ENCODE data around the gene ABHD18. TPM values are rescaled to one million over a fixed set of nuclear protein-coding genes. Genes with fewer than 3 reads are reported as not detected.
"Not testable (repeated sequence)": the region's sequence is repeated elsewhere in the genome, so short reads cannot be mapped to it uniquely, and the experiment has no call there.

Gene ABHD18
- 7.1 TPM for total RNA-seq

DNA sequence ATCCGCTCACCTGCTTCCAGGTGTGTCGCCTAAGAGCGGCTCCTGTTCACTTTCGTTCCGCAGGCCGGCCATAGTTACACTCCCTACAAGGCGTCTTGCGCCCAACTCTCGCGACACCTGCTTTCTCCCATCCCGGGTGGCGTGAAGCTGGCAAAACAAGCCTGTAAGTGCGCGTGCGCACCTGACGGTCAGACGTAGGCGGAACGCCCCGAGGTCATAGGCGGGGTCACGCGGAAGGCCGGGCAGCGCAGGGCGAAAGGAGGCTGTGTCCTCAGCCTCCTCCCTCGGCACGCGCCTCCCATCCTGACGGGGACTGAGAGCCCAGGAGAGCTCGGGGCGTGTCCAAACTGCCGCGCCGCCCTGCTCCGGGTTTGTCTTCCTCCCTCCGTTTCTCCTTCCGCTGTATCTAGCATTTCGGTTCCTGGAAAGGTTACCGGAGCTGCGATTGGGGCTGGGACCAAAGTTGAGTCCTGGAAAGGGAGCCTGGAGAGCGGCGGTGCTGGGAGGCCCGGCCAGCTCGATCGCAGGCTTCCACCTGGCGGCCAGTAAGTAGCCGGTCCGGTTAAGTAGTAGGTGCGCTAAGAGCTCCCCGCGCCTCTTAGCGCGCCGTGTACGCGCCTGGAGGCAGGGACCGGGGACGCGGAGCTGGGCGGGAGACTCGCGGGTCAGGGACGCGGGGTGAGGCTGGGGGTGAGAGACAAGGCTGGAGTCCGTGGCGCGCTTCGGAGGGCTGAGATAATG, at the start of gene ABHD18, which contains the start of gene MFSD8:
TSS of gene ABHD18 (plus strand) at position 345 of the 741 bp plus-strand sequence. CDS start 17,550 bp downstream, outside the sequence.
TSS of gene MFSD8 (minus strand) at position 112 of the 741 bp plus-strand sequence. CDS start at position 72, 40 bp downstream.
- ATAC-seq: peak; percentile 100

DNA sequence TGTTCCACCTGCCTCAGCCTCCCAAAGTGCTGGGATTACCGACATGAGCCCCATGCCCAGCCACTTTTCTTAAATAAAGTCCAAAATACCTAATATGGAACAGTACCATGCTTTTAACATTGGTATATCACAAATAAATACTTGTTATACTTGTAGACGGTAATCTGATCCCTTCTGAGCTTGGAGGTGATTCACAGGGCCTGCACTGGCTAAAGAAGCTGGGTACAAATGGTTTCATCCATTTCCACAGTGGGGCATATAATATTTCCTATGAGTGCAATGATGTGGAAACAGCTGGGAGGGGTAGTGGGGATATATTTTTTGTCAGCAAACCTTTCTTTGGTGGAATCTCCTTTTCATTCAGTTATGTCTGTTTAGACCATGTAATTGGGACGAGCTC, 48.7 kb upstream of the ABHD18 start:
- no peak for ATAC-seq

DNA sequence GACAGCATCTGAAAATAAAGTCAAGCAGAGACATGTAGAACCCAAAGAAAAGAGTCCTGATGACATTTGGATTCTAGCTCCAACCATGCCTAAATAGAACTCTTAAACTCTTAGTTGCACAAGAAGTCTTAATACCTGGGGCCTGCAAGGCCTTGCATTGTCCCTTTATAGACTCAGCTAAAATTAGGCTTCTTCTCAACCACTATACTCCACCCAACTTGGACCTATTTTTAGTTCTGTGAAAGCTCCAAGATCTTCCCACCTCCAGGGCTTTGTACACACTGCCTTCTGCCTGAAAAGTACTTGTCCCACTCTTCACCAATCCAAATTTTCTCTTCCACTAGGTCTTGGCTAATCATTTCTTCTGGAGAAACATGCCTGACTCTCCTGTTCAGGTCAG, 48.1 kb upstream of the ABHD18 start:
- ATAC-seq: no peak

DNA sequence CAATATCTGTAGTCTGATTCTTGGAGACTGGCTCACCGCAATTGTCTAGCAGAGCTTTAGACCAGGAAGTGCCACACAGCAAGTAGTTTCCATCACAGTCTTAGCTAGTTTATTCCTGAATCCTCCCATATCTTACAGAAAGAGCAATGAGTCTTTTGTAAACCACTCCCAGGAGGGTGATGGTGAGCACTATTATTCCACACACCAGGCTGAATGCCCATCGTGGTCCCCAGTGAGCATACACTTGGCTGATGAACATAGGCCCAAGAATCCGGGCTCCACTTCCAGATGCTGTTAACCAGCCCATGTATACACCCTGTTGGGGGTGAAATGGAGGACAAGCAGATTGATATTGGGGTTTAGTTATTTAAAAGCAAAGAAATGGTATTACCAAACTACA, 44.7 kb upstream of the ABHD18 start:
- no peak for ATAC-seq

DNA sequence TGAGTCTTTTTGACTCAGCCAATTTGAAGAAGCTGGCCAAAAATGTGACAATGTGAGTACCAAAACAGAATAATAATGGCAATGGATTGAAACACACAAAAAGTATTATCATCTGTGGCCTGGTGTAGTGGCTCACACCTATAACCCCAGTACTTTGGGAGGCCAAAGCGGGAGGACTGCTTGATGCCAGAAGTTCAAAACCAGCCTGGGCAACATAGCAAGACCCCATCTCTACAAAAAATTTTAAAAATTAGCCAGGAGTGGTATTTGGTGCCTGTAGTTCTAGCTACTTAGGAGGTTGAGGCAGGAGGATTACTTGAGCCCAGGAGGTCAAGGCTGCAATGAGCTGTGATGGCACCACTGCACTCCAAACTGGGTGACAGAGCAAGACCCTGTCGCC, 43.0 kb upstream of the ABHD18 start:
- ATAC-seq: no peak

DNA sequence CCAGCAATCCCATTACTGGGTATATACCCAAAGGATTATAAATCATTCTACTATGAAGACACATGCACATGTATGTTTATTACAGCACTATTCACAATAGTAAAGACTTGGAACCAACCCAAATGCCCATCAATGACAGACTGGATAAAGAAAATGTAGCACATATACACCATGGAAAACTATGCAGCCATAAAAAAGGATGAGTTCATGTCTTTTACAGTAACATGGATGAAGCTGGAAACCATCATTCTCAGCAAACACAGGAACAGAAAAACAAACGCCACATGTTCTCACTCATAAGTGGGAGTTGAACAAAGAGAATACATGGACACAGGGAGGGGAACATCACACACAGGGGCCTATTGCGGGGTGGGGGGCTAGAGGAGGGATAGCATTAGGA, 39.5 kb upstream of the ABHD18 start:
- not testable (repeated sequence) for ATAC-seq

DNA sequence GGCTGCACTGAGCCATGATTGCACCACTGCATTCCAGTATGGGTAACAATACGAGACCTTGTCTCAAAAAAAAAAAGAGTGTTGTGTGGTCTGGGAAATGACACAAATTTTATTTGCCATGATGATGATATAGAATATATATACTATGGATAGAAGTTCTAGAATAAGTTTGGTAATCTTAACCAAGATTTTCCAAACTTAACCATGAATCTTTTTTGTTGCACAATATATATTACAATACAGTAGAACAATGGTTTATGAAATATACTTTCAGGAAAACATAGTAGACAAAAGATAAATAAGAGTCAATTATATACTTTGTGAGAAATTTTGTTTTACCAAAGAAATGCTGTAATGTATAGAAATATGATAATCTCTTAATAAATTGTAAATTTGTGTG, 35.0 kb upstream of the ABHD18 start:
- no peak for ATAC-seq

DNA sequence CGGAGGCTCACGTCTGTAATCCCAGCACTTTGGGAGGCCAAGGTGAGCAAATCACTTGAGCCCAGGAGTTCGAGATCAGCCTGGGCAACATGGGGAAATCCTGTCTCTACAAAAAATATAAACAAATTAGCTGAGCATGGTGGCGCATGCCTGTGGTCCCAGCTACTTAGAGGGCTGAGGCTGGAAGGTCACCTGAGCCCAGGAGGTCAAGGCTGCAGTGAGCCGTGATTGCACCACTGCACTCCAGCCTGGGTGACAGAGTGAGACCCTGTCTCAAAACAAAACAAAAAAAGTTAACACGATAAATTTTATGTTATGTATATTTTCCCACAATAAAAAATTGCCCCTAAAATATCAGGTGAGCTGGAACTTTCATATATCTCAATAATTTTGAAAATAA, 33.4 kb upstream of the ABHD18 start:
- ATAC-seq: not testable (repeated sequence)

DNA sequence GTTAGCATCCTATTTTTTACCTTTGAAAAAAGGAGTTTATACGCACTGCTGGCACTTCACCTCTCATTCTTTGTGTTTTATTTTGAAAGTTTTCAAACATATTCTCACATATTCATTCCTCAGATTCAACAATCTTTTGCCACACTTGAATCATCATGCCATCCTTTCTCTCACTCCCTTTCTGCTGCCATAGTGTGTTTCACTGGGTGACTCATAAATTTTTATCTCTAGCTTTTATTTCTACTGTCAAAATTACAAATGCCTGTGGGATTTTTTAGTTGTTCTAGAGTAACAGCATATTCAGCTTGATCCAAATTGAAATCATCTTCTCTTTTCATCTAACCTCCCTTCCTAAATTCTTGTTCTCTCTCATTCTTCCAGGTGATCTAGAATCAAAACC, 28.2 kb upstream of the ABHD18 start:
- ATAC-seq: no peak

DNA sequence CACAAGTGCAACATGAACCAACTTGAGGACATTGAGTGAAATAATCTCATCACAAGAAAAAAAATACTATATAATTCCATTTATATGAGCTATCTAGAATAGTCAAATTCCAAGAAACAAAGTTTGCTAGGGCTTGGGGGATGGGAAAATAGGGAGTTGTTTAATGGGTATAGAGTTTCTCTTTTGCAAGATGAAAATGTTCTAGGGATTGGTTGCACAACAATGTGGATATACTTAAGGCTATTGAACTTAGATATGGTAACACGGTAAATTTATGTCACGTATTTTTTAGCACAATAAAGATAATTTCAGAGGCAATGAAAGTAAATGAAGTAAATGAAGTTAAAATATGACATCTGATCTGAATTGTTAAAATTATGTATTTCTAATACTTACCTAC, 8.1 kb upstream of the ABHD18 start:
- no peak for ATAC-seq

DNA sequence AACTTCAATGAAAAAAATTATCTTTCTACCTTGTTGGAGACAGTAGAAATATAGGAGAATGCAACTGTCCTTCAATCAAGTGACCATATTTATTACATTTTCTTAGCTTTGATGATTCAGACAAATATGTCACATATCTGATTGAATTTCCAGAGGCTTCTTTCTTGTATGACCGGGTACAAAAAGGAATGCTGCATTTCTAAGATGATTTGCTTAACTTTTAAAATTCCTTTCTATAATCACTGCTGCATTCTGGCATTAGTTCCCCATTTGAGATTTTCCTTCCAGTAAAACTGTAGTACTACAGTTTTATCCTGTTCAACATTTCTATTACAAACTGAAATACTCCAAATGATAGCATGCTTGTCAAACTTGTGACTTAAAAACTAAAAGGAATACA, 5.4 kb upstream of the ABHD18 start:
- ATAC-seq: no peak

DNA sequence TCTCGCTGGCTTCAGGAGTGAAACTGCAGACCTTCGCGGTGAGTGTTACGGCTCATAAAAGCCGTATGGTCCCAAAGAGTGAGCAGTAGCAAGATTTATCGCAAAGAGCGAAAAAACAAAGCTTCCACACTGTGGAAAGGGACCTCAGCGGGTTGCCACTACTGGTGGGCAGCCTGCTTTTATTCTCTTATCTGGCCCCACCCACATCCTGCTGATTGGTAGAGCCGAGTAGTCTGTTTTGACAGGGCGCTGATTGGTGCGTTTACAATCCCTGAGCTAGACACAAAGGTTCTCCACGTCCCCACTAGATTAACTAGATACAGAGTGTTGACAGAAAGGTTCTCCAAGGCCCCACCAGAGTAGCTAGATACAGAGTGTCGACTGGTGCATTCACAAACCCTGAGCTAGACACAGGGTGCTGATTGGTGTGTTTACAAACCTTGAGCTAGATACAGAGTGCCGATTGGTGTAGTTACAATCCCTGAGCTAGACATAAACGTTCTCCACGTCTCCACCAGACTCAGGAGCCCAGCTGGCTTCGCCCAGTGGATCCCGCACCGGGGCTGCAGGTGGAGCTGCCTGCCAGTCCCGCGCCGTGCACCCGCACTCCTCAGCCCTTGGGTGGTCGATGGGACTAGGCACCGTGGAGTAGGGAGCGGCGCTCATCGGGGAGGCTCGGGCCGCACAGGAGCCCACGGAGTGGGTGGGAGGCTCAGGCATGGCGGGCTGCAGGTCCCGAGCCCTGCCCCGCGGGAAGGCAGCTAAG, 1.4 kb upstream of the ABHD18 start:
- not testable (repeated sequence) for ATAC-seq

DNA sequence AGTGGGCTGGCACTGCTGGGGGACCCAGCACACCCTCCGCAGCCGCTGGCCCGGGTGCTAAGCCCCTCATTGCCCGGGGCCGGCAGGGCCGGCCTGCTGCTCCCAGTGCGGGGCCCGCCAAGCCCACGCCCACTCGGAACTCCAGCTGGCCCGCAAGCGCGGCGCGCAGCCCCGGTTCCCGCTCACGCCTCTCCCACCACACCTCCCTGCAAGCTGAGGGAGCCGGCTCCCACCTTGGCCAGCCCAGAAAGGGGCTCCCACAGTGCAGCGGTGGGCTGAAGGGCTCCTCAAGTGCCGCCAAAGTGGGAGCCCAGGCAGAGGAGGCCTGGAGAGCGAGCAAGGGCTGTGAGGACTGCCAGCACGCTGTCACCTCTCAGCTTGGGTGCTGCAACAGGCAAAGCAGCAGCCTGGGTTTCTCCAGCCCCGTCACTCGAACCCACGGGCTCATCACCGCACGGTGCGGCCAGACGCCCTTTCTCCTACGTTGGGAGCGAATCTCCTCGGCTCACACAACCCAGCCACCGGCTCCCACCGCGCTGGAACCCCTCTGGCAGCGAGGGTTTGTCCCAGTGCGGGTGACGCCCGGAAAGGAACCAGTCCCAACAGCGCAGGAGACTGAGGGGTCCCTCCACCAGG, 662 bp upstream of the ABHD18 start:
- not testable (repeated sequence) for ATAC-seq

DNA sequence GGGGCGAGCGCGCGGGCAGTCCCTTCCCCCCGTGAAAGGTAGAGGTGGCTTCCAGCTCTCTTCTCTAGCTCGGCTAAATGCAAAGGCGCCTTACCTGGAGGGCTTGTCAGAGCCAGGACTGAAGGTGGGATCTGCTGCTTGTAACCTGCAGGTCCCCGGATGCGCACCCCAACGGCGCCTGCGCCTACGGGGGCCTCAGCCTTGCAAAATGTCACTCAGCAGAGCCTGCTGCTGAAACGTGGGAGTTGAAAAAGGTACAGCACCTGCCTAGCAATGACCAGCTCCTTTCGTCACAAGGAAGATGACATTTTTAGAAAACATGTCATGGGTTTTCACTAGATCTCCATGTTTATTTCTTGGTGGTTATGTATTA, 583 bp downstream of the ABHD18 start:
- peak; percentile 27 for ATAC-seq

DNA sequence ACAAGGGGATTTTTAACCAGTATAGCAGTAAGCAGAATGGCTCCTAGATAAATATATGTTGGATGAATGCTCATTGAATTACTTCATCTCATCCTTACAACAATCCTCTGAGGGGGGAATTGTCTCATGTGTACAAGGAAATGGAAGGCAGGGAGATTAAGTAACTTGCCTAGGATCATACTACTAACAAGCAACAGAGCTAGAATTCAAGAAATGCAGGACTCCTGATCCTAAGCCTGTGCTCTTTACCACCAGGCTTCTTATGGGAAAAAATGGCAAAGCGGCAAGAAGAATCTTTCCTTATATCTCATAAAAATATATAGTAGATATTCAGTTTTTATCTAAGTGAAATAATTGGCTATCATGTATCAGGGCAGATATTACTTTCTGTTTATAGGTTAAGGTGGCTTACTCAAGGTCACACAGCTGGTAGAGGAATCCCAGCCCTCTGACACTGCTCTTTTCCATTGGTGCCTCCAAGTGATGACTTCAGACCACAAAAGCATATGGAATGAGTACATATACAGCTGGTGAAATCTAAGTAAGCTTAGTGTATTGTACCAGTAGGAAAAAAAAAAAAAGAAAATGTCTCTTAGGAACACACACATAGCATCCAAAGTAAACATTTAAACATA, 2.1 kb downstream of the ABHD18 start:
- no peak for ATAC-seq

DNA sequence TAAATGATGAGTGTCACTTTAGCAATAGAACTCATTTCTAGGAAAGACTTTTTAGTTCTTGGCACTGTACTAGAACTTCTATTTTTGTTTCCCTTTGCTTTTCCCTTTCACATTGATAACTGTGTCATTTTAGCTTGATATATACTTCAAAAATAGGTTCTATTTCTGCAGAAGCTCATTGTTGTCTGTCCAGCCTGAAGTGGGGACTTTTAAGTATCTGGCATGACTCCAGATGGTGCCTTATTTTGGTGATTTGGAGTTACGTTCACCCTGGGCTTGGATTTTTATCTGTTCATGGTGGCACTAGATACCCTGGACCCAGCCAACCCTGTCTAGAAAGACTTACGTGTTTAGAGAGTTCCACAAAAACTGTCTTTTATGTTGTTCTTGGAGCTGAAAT, 3.4 kb downstream of the ABHD18 start:
- ATAC-seq: no peak

DNA sequence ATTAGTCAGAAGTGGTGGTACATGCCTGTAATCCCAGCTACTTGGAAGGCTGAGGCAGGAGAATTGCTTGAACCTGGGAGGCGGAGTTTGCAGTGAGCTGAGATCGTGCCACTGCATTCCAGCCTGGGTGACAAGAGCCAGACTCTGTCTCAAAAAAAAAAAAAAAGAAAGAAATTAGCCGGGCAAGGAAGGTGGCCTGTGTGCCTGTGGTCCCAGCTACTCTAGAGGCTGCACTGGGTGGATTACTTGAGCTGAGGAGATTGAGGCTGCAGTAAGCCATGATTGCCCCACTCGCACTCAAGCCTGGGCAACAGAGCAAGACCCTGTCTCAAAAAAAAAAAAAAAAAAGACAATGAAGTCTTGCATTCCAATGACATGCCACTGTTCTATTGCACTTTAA, 5.7 kb downstream of the ABHD18 start:
- ATAC-seq: not testable (repeated sequence)

DNA sequence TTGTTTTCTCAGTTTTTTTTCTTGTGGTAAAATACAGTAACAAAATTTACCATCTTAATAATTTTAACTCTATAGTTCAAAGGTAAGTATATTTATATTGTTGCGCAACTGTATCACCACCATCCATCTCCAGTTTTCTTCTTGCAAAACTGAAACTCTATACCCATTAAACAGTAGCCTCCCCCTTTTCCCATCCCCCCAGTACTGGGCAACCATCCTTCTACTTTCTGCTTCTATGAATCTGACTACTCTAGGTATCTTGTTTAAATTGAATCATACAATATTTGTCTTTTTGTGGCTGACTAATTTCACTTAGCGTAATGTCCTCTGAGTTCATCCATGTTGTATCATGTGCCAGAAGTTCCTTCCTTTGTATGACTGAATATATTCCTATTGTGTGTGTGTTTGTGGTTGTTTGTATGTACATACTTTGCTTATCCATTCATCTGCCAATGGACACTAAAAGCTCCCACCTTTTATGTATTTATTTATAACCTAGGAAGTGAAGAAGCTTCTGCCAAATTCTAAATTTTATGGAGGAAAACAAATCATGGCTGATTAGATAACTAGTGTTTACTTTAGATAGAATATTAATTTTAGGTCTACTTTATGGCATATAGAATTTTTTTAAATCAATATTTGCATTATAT, 10.0 kb downstream of the ABHD18 start:
- no peak for ATAC-seq

DNA sequence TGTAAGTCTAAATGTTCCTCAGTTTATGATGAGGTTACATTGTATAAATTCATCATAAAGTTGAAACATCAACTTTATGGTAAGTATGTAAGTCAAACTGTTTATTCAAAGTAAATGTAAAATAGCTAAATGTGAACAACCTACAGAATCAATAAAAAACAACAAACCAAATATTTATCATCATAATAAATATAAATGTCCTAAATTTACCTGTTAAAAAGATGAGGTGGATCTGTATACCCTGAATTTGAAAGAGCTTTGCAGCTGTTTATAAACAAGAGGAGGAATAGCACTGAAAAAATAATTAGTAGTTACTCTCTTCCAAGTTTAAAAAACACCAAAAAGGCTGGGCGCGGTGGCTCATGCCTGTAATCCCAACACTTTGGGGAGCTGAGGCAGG, 13.7 kb downstream of the ABHD18 start:
- no peak for ATAC-seq

DNA sequence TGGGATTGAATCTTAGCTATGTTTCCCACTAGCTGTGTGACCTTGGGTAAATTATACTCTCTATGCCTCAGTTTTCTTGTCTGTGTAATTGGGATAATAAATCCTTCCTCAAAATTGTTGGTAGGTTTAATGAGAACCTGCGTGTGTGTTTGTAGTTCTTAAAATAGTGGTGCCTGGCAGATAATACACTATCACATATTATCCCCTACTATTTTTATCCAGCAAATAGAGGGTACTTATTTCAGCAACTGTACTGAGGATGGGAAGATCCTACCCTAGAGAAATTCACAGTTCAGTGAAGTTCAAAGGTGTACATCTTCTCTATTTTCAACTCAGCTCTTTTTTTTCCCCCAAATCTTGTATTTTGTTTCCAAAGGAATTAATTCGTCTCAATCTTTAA, 17.2 kb downstream of the ABHD18 start:
- no peak for ATAC-seq

DNA sequence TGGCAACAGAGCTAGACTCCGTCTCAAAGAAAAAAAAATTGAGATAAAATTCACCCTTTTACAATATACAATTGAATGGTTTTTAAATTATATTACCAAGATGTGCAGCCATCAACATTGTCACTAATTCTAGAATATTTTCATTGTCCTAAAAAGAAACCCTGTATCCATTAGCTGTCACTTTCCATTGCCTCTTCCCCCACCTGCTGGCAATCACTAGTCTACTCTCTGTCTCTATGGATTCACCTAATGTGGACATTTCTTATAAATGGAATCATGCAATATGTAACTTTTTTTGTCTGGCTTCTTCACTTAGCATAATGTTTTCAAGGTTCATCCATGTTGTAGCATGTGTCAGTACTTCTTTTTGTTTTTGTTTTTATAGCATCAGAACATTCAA, 20.8 kb downstream of the ABHD18 start:
- ATAC-seq: no peak

DNA sequence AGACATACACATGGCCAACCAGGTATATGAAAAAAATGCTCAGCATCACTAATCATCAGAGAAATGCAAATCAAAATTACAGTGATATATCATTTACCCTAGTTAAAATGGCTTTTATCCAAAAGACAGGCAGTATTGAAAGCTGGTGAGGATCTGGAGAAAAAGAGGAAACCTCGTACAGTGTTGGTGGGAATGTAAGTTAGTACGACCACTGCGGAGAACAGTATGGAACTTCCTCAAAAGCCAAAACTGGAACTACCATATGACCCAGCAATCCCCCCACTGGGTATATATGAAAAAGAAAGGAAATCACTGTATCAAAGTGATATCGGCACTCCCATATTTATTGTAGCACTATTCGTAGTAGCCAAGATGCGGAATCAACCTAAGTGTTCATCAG, 23.4 kb downstream of the ABHD18 start:
- no peak for ATAC-seq

DNA sequence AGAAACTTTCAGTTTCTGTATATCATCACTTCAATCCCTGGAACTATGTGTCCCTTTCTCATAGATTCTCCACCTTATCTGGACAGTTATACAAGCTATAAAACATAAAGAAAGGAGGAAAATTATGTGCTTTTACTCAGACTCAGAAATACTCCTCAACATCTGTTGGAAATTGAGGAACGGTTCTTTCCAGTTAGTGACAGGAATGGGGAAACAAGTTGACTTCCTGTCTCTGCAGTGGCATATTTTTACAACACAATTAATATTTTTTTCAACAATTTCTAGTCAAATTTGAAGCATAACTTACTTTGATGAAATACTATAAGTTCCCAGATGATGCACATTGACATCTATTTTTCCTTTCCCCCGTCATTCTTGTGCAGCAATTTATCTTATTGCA, 27.9 kb downstream of the ABHD18 start:
- no peak for ATAC-seq

Measured in esophagus mucosa (tissue), 1 donor.